Activated effector memory CD4-positive, alpha-beta T cell treated with Interleukin-2 at 50 U/mL for 16 hours (primary cell): ENCODE measurements around the gene TMC4.

Source experiments
- DNase-seq: peaks from one replicate; pipeline ENCODE4 v3.0.0-alpha.2; 2020

The TMC4 gene

DNA sequence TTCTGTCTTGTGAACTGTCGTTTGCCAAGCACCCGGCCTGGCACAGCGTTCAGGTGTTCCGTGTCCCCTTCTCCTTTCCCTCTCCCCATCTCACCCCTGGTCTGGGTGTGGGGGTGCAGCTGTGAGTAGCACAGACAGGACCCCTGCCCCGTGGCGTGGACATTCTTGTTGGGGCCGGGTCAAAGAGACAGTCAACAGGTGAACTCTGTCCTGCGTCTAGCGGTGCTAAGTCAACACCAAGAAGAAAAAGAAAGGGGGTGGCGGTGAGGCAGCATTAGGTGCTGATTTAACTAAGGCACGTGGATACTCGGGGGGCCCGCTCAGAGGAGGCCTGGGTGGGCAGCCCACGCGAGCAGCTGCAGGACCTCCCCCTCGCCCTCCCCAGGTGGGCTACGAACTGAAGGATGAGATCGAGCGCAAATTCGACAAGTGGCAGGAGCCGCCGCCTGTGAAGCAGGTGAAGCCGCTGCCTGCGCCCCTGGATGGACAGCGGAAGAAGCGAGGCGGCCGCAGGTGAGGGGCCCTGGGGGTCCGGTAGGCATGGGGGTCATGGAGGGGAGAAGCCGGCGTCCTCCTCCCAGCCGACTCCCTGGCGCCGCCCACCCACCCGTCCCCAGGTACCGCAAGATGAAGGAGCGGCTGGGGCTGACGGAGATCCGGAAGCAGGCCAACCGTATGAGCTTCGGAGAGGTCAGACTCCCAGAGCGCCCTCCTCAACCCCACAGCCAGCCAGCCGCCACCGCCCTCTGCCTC, 45.1 kb downstream of the TMC4 start:
- no peak for DNase-seq

DNA sequence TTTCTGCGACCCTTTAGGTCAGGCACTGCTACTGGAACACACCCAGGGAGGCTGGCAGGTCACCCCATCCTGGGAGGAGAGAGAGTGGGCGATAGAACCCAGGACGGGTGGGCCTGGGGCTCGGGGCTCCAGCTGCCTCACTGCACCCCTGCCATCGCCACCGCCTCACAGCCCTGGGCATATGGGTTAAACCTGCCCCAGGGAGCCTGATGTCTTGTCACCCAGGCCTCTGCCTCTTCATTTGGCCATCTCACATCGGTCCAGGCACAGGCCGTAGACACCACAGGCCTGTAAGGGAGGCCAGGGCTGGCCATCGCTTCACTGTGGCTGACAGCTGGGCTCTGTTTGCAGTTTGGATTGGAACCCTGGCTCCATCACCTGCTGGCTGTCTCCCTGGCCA, 47.2 kb downstream of the TMC4 start:
- DNase-seq, result no peak

DNA sequence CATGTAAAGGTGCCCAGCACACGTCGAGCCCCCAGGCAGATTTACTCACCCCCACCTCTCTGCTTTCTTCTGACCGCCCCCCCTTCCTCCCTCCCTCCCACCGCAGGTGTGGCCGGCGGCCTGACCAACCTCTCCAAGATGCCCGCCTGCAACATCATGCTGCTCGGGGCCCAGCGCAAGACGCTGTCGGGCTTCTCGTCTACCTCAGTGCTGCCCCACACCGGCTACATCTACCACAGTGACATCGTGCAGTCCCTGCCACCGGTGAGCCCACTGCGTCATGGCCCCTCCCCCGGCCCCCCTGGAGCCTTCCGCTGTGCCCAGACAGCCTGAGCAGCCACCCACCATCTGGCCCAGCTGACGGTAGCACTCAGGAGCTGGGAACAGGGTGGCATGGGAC, 48.6 kb downstream of the TMC4 start:
- DNase-seq, result no peak

DNA sequence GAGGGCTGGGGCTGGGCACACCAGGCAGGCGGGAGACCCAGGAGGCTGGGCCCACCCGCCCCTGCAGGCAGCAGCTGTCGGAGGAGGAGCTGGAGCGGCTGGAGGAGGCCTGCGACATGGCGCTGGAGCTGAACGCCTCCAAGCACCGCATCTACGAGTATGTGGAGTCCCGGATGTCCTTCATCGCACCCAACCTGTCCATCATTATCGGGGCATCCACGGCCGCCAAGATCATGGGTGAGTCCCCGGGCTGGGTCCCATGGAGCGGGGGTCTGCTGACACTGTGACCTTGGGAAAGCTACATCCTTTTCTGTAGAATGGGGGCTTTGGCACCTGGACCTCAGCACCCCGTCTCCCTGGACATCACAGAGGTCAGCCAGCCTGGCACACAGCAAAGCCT, 49.3 kb downstream of the TMC4 start:
- DNase-seq, result no peak

DNA sequence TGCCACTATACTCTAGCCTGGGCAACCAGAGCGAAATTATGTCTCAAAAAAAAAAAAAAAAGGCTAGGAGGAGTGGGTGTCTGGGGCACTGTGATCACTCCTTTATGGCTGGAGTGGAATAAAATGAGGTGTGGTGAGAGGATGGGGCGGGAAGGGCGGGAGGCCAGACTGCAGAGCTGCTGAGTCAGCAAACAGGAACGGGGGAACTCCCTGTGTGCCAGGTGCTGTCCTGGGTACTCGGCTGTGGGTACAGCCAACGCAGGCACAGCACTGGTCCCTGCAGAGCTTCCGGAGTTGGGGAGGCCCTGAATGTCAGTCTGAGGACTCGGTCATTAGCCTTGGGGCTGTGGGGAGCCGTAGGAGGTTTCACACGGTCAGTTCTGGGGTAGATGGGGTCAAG, 51.7 kb downstream of the TMC4 start:
- no peak for DNase-seq

DNA sequence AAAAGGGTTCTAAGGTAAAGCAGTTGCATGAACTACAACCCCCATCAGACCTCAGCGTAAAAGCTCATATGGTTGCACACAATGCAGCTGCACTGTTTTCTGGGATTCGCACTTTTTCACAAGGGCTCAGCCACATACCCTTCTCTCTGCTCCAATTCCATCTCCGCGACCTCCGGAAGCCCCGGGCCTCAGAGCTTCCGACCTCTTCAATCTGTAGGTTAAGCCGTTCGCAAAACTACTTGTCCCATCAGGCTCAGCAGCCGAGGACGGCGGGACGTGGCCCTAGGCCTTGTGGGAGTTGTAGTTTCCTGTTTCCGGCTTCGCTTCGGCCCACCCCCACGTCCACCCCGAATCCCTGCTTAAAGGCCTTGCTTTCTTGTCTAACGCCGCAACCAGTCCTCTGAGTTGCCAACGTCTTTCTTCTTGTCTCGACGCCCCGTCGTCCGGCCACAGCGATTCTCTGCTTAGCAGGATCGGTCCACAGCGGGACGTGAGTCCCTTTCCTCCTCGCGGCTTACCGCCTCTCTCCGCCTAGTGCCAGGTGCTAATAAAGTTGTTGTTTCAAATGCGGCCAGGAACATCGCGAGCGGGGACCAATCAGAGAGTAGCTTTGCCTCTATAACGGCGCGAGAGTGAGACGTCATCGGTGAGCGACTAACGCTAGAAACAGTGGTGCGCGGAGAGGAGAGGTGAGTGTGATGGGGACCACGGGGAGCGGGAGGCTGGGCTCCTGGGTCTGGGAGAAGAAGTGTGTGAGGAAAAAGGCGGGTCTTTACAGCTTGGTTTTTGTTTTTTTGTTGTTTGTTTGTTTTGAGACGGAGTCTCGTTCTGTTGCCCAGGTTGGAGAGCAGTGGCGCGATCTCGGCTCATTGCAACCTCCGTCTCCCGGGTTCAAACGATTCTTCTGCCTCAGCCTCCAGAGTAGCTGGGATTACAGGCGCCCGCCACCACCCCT, 57.6 kb downstream of the TMC4 start, which contains the start of the genes PRPF31 and TFPT:
TSS of gene PRPF31 (plus strand) at position 646 of the 955 bp plus-strand sequence. CDS start 2,525 bp downstream, outside the sequence.
TSS of gene TFPT (minus strand) at position 549 of the 955 bp plus-strand sequence. CDS start at position 161, 388 bp downstream.
- DNase-seq, result peak; percentile 90

DNA sequence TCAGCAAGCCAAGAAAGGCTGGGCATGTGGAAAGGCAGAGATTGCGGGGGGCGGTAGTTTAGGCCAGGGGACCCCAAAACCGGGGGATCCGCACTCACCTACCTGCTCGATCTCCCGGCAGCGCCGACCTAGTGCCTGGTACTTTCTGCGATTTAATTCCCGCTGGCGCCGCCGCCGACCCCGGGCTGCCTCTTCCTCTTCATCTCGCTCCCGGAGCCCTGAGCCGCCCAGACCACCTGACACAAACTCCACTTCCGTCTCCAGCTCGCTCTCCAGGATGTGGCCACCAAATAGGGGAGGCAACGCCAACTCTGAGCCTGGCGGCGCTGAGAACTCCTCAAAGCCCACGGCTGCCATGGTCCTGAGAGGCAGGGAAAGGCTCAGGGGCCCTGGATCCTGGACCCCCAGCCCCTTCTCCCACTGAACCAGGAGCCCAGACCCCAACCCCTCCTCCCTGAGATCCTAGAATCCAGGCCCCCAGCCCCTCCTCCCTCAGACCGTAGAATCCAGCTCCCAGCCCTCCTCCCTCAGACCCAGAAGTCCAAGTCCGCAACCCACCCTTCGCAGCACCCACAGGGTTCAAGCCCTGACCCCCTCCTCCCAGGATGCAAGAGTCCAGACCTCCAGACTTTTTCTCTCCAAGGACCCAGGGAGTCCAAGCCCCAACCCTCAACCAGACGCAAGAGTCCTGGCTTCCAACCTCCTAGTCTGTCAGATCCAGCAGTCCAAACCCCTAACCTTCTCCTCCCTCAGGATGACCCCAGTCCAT, 58.4 kb downstream of the TMC4 start:
- DNase-seq, result peak; percentile 37
